Retina (tissue), 1 donor: ENCODE measurements around the gene NMNAT2.
A peak's percentile ranks its signal among the peaks of the same experiment; 100 is the strongest.
"Not testable (repeated sequence)": the region's sequence is repeated elsewhere in the genome, so short reads cannot be mapped to it uniquely, and the experiment has no call there.

Source experiments
- DNase-seq: peaks from one replicate; pipeline ENCODE4 v3.0.0-alpha.2; 2016

The NMNAT2 gene

DNA sequence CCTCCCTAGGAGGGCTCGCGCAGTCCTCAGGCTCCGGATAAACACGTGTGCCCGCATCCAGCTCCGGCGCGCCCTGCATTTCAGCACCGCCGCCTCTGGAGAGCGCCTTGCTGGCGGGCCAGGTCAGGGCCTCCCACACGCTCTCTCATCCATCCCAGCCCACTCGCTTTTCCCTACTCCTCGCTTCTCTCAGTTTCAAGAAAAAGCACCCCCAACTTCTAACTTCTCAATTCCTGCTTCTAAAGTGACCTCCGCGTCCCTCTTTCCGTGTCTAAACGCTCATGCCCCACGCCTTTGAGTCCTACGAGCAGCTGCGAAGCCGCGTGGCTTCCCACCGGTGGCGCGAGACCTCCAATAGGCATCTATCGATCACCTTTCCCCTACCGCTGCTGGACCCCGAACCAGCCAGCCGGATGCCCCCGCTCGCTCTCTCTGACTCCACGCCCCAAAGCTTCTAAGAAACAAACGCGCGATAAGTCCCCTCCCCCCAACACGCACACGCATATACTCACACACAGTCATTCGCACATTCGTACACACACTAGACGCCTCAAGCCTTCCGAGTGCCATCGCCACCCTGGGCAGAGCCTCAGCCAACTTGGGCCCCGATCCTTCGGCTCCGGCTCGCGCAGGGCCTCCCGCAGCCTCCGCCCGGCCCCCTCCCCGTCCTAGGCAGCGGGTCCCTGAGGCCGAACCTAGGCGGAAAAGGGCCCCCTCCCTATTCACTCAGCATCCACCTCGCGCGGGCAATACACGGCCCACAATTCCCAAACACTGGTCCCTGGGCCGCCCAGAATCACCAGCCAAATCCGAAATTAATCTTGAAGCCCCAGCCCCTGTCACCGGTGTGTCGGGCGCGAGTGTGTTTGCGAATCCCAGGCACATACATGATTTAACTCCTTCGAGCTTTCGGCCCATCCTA lies 1.1 kb downstream of the NMNAT2 start:
- DNase-seq: peak; percentile 86

GRCh38 chr1:183414365-183414764 lies 3.8 kb downstream of the NMNAT2 start:
- no peak for DNase-seq

GRCh38 chr1:183411091-183411490 lies 7.1 kb downstream of the NMNAT2 start:
- DNase-seq: no peak

- no peak for DNase-seq
These were observed 10.2 kb downstream of the NMNAT2 start for GRCh38 chr1:183407961-183408360.

DNA sequence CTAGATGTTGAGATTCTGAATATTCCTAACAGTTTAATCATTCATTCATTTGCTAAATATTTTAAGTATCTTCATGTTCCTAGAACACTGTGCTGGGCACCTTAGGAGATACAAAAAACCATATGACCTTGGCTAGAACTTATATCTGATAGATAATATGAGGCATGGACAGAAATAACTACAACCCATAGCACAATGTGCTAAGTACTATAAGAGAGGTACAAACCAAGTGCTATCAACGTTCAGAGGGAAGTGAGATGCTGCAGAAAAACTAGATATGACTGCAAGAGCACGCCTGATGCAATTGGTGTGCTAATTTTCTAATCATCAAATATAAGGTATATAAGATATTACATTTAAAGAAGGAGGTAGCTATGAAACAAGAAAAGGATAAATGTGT lies 10.7 kb downstream of the NMNAT2 start:
- no peak for DNase-seq

DNA sequence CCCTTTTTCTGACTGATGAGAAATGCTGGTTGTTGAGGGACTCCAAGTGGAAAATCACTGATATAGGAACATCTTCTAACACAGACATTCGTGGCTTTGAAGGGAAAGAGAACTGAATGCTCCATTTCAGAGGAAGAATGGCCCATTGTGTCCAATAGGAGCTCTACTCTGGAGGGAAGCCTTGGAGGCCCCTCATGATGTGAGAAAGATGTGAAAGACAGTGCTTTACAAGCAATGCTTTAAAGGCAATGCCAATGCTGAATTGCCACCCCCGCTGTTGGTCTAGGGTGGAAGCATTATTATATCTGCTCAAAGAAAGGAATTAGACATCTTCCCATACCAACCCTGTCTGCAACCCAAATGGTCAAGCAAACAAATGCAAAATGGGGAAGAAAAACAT lies 13.7 kb downstream of the NMNAT2 start:
- no peak for DNase-seq

DNA sequence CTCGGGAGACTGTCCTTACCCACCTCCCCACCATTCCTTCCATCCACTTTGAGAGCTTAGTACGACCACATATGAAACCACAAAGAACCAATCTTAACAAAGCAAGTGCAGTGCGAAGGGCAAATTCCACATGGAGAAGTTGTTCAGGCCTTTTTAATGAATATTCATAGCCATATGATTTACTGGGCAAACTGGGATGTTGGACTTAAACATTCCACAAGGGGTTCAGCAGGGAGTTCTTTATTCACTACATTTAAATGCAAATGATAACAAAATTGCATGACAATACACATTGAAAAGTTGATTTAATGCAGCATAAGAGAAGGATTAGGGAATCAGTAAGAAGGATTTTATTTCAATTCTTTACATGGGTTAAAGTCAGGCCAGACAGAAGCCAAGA lies 14.7 kb downstream of the NMNAT2 start:
- DNase-seq: no peak

GRCh38 chr1:183401565-183401964 lies 16.6 kb downstream of the NMNAT2 start:
- DNase-seq: not testable (repeated sequence)

DNA sequence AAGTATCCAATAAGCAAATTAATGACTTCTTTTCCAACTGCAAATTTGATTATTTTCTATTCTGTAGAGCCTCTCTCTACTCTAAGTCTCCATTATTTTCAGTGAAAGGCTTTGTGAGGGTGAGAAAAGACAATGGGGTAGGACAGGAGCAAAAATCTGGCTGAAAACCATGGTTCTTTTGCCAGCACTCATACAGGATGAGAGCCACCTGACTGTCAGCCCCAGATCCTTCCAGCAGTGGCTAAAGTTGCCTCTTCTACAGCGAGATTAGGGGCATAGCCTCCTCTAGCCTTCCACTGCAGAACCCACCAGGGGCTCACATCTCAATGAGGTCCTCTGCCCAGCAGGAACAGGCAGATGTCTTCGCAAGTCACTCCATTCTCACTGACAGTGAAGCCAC lies 23.7 kb downstream of the NMNAT2 start:
- DNase-seq: no peak

DNA sequence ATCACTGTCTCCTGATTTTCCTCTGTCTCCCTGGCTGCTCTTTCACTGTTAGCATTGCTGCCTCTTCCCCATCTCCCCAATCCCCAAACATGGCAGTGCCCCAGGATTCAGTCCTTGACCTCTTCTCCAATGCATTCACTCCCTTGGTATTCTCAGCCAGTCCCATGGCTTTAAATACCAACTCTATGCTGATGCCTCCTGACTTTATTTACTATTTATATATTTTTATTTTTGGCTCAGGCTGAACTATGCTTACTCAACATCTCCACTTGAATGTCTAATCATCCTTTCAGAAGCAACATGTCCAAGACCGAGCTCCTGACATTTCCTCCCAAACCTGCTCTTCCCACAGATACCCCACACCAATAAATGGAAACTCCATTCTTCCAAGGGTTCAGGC lies 26.3 kb downstream of the NMNAT2 start:
- DNase-seq: no peak

DNA sequence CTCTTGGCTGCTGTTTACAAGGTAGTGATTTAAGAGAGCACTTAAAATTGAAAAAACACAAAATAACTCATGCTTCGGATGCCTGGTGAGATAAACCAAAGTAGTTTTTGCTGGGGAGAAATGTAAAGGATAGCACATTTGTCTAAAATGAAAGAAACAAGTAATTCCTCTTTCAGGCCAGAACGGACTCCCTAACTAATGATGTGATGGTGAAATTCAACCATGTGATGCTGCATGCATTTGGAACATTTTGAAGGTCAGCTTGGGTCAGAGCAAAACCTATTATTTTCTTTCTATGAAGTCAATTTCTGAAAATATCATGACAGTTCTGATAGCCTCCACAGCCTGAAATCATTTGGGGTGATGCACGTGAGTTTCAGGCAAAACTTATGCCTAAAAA lies 27.6 kb downstream of the NMNAT2 start:
- DNase-seq: no peak

- DNase-seq: no peak
These were observed 29.4 kb downstream of the NMNAT2 start for GRCh38 chr1:183388735-183389134.

- DNase-seq: no peak
These were observed 32.6 kb downstream of the NMNAT2 start for GRCh38 chr1:183385340-183386144.

- no peak for DNase-seq
These were observed 38.2 kb downstream of the NMNAT2 start for GRCh38 chr1:183379951-183380350.

- no peak for DNase-seq
These were observed 42.8 kb downstream of the NMNAT2 start for GRCh38 chr1:183375381-183375780.

DNA sequence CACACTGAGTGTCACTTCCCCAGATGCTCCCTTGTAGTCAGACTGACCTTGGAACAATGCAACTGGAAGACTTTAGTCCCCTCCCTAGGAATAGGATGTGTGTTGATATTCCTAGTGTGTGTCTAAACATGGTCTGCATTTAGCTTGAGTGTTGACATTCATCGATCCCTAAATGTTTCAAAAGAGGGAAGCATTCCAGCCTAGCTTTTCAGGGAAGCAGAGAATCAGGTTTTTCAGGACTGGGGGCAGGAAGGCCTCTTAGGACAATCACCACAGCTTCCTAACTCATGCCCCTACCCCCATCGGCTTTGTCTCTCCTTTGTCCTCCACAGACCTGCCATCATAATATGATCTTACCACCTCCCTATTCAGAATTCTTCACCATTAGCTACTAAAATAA lies 43.4 kb downstream of the NMNAT2 start:
- DNase-seq: no peak

DNA sequence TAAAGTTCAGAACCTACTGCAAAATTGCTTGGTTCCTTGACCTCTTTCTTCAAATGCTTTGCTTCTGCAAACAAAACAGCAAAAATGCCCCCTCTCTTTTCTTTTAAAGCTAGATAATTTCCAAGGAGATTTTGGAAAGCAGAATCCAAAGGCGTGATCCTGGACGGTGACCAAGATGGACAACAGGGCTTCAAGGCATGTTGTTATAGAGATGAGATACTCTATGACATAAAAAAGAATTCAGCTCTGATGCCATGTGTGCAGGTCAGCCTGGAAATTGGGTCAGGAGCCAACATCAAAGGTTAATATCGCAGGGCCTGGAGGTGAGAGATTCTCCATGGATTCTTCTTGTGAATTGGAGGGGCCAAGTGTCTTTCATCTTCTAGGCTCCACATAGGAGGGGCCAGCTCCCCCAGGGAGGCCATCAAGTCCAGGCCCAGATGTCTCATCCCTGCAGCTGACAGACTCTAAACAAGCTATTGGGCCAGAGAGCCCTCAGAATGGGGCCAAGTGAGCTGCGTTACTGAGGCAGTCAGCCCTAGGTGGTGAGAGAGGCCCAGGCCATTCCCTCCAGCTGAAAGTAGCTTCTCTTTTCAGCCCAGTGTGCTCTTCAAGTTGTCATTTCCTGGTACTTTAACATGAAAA lies 45.5 kb downstream of the NMNAT2 start:
- no peak for DNase-seq

- no peak for DNase-seq
These were observed 47.7 kb downstream of the NMNAT2 start for GRCh38 chr1:183370399-183371058.

- DNase-seq: peak; percentile 50
These were observed 49.7 kb downstream of the NMNAT2 start for GRCh38 chr1:183368213-183369108.

- no peak for DNase-seq
These were observed 52.1 kb downstream of the NMNAT2 start for GRCh38 chr1:183366116-183366515.

DNA sequence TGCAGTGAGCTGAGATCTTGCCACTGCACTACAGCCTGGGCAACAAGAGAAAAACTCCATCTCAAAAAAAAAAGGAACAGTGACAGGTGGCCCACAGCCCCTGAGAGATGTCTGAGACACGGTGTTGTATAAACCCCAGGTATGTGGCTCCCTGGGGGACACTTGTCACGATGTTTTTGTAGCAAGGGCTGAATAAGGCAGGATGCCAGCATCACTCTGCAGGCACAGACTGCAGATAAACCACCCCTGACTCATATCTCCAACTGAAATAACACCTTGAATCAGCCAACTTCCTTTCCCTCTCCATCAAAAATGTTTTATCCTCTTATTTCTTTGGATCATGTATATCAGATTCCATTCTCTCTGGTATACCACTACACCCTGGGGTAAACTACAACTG lies 52.5 kb downstream of the NMNAT2 start:
- DNase-seq: no peak

DNA sequence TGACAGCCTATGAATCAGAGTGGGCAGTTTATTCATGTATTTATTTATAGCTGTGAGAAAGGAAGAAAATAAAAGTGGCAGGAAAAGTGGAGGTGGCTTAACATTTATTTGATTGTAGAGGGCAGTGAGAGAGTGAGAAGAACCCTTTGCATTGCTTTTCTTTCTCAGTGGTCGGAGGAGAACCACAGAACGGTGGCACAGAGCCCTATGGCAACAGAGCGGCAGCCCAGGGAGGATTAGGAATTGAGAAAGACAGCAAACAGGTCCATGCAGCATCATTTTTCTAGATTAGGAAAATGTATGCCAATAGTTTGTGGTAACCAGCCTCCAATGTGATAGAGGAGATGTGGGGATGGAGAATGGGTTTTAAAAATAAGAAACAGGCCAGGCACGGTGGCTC lies 53.1 kb downstream of the NMNAT2 start:
- no peak for DNase-seq
